CD14-positive monocyte (primary cell): ENCODE data around the gene HAUS2. TPM values are rescaled to one million over a fixed set of nuclear protein-coding genes. Genes with fewer than 3 reads are reported as not detected.

Experiments used
- DNase-seq, 3 donors: peaks; one replicate each; pipeline ENCODE4 v3.0.0-alpha.2; 2011 to 2022
- H2AFZ ChIP-seq: 2 replicates; pipeline ENCODE4 v1.6.0; 2012; ENCODE audit warnings: mild to moderate bottlenecking, low read depth, low read length, inconsistent platforms; ENCODE audit not compliant: insufficient read depth, poor library complexity, severe bottlenecking
- H3K27ac ChIP-seq, 2 donors: 1 replicate in 1 of 2; 2 replicates in 1 of 2; pipeline ENCODE4 v1.5.1; 2012 to 2013; ENCODE audit warnings: low read length in 2 of 2, control low read depth in 1 of 2, inconsistent platforms in 1 of 2, low read depth in 1 of 2, mild to moderate bottlenecking in 1 of 2
- H3K27me3 ChIP-seq, 2 donors: one replicate each; pipeline versions ENCODE4 v1.6.0 to v1.6.1; 2011 to 2013; ENCODE audit warnings: low read length in 2 of 2; ENCODE audit not compliant: control insufficient read depth in 2 of 2, insufficient read depth in 2 of 2
- H3K36me3 ChIP-seq, 2 donors: replicated peaks in 1 of 2; 1 replicate in 1 of 2; 2 replicates in 1 of 2; pipeline versions ENCODE4 v1.5.1 to v1.6.1; 2012 to 2013; ENCODE audit warnings: low read length in 2 of 2, control low read depth in 1 of 2, inconsistent platforms in 1 of 2, mild to moderate bottlenecking in 1 of 2; ENCODE audit not compliant: insufficient read depth in 2 of 2, control insufficient read depth in 1 of 2
- H3K4me1 ChIP-seq, 2 donors: 1 replicate in 1 of 2; 2 replicates in 1 of 2; pipeline versions ENCODE4 v1.5.1 to v1.6.1; 2012 to 2013; ENCODE audit warnings: low read length in 2 of 2, control low read depth in 1 of 2, inconsistent platforms in 1 of 2, mild to moderate bottlenecking in 1 of 2, moderate library complexity in 1 of 2; ENCODE audit not compliant: insufficient read depth in 2 of 2, control insufficient read depth in 1 of 2
- H3K4me2 ChIP-seq: replicated peaks from 2 replicates; pipeline ENCODE3; 2012; ENCODE audit warnings: low read length, moderate library complexity, mild to moderate bottlenecking; ENCODE audit not compliant: poor library complexity, severe bottlenecking; ENCODE audit errors: extremely low read depth
- H3K4me3 ChIP-seq, 3 experiments: fragments of 200-600 bp in 1 of 3; sonication (generic) in 1 of 3; replicated peaks in 1 of 3; 1 replicate in 2 of 3; 2 replicates in 1 of 3; pipeline ENCODE4 v1.5.1; 2011 to 2013; ENCODE audit warnings: low read length in 3 of 3, mild to moderate bottlenecking in 3 of 3, control low read depth in 2 of 3, low read depth in 2 of 3, inconsistent platforms in 1 of 3, moderate library complexity in 1 of 3
- H3K79me2 ChIP-seq: 2 replicates; pipeline ENCODE4 v1.6.0; 2012; ENCODE audit warnings: mild to moderate bottlenecking, control low read depth, inconsistent platforms, low read length, moderate library complexity; ENCODE audit not compliant: insufficient read depth
- H3K9ac ChIP-seq: 2 replicates; pipeline ENCODE4 v1.6.0; 2017; ENCODE audit warnings: low read length, mild to moderate bottlenecking; ENCODE audit not compliant: insufficient read depth, poor library complexity, severe bottlenecking
- H3K9me3 ChIP-seq, 2 donors: replicated peaks in 1 of 2; 1 replicate in 1 of 2; 2 replicates in 1 of 2; pipeline versions ENCODE4 v1.5.1 to v1.6.1; 2012 to 2013; ENCODE audit warnings: low read length in 2 of 2, control low read depth in 1 of 2; ENCODE audit not compliant: control insufficient read depth in 1 of 2, insufficient read depth in 1 of 2
- H4K20me1 ChIP-seq: 2 replicates; pipeline ENCODE4 v1.6.0; 2012; ENCODE audit warnings: mild to moderate bottlenecking, low read length, control low read depth, moderate library complexity; ENCODE audit not compliant: insufficient read depth
- H3K27ac Mint-ChIP-seq, 7 donors: one replicate each; pipeline ENCODE4 v1.8.0; 2020; ENCODE audit warnings: mild to moderate bottlenecking in 7 of 7, mixed read lengths in 7 of 7, moderate library complexity in 6 of 7, inconsistent platforms in 2 of 7
- H3K27me3 Mint-ChIP-seq, 3 donors: one replicate each; pipeline ENCODE4 v1.8.0; 2021 to 2022; ENCODE audit warnings: low read depth in 3 of 3, mild to moderate bottlenecking in 3 of 3, mixed read lengths in 3 of 3, moderate library complexity in 3 of 3, inconsistent platforms in 1 of 3
- H3K36me3 Mint-ChIP-seq, 2 donors: one replicate each; pipeline ENCODE4 v1.8.0; 2020; ENCODE audit warnings: mixed read lengths in 2 of 2, inconsistent platforms in 1 of 2, mild to moderate bottlenecking in 1 of 2
- H3K4me1 Mint-ChIP-seq: one replicate; pipeline ENCODE4 v1.8.0; 2020; ENCODE audit warnings: mild to moderate bottlenecking, mixed read lengths
- H3K4me3 Mint-ChIP-seq, 2 donors: one replicate each; pipeline ENCODE4 v1.8.0; 2020; ENCODE audit warnings: mild to moderate bottlenecking in 2 of 2, mixed read lengths in 2 of 2, moderate library complexity in 1 of 2
- H3K9me3 Mint-ChIP-seq, 7 donors: one replicate each; pipeline ENCODE4 v1.8.0; 2020 to 2022; ENCODE audit warnings: mixed read lengths in 7 of 7, mild to moderate bottlenecking in 6 of 7, moderate library complexity in 6 of 7, inconsistent platforms in 2 of 7
- WGBS: methylation state at CpG from one replicate; pipeline ENCODE4 v1.1.5; 2013; ENCODE audit warnings: missing lambda C conversion rate; ENCODE audit not compliant: insufficient coverage; 5-methylcytosine and 5-hydroxymethylcytosine counted together
- intact Hi-C, 2 donors: fragments of 100-400 bp; cut with micrococcal nuclease; formaldehyde crosslinking; loops; one replicate each; pipeline versions ENCODE4 v1.15.0 to v1.15.1; 2023
- polyA plus RNA-seq, 3 donors: library from polyadenylated mRNA; depleted of rRNA in 1 of 3; unstranded in 2 of 3; stranded (reverse) in 1 of 3; fragments of 300-500 nt in 2 of 3; fragments of >200 nt in 1 of 3; fragmentation: Illumina TruSeq in 2 of 3; gene quantifications; 1 replicate in 2 of 3; 2 replicates in 1 of 3; pipeline ENCODE4 v1.2.3, GENCODE V29; 2012 to 2021
- TF ChIP-seq, protein P1 (sequence below): fragments of 200-600 bp; IDR thresholded peaks from one replicate; pipeline ENCODE4 v1.8.0; 2022; ENCODE audit warnings: antibody characterized with exemption, mild to moderate bottlenecking

HAUS2 gene
- polyA plus RNA-seq, 3 donors: 12.5 to 22.0 (median 15.9) TPM

DNA sequence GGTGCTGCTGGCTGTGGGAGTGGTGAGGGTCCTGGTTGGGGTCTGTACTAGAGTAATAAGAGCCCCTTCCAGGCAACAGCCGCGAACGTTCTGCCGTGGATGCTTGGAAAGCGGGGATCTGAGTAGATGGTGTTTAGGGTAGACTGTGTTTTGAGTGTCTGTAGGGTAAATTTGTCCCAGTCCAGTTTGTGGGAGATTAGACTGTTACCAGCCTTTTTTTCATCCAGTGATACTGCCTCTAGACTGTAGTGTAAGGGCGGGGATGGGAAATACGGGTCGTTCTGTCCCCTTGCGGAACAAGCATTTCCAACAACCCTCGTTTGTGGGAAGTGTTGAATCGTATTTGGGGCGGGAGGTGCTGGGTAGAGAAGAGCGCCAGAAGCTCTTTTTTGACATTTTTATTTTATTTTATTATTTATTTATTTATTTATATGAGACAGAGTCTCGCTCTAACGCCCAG is 424 bp downstream of the HAUS2 start:
- H2AFZ ChIP-seq: peak overlapping the region; percentile 82
- peaks cover 0 to 3% (median 0%) of the 10 kb centered on the region in 3 donors for H3K27me3 Mint-ChIP-seq
- H4K20me1 ChIP-seq: no peaks in the 10 kb centered on the region
- WGBS: 0% methylated on average over 5 of the region's 15 CpGs
- peaks cover 0 to 2% (median 0%) of the 10 kb centered on the region in 7 donors for H3K9me3 Mint-ChIP-seq
- peaks cover 59% of the 10 kb centered on the region for H3K4me1 Mint-ChIP-seq
- peaks cover 0 to 3% of the 10 kb centered on the region in 2 donors for H3K36me3 ChIP-seq
- peak overlapping the region; percentile 98 to 99 for H3K4me3 Mint-ChIP-seq
- H3K9ac ChIP-seq: peak overlapping the region; percentile 82
- H3K27ac Mint-ChIP-seq: peak overlapping the region; percentile 93 to 99 (median 96)
- intact Hi-C loops: loop anchor here (2.0 kb wide), 1 partner anchor 54 kb away; the partner anchor contains the start of gene SNAP23 (in 2 of the 2)
- peak overlapping the region; percentile 86 to 95 for H3K27ac ChIP-seq
- peaks cover 40 to 65% of the 10 kb centered on the region in 2 donors for H3K4me1 ChIP-seq
- peak; percentile 46 to 58 (median 51) for DNase-seq
- H3K27me3 ChIP-seq: no peaks in the 10 kb centered on the region
- H3K4me2 ChIP-seq: peak overlapping the region; percentile 95
- peaks cover 4 to 15% of the 10 kb centered on the region in 2 donors for H3K36me3 Mint-ChIP-seq
- H3K79me2 ChIP-seq: peaks cover 79% of the 10 kb centered on the region
- H3K9me3 ChIP-seq: no peaks in the 10 kb centered on the region
- peak overlapping the region; percentile 59 to 99 (median 82) for H3K4me3 ChIP-seq
- TF ChIP-seq, protein P1, sequence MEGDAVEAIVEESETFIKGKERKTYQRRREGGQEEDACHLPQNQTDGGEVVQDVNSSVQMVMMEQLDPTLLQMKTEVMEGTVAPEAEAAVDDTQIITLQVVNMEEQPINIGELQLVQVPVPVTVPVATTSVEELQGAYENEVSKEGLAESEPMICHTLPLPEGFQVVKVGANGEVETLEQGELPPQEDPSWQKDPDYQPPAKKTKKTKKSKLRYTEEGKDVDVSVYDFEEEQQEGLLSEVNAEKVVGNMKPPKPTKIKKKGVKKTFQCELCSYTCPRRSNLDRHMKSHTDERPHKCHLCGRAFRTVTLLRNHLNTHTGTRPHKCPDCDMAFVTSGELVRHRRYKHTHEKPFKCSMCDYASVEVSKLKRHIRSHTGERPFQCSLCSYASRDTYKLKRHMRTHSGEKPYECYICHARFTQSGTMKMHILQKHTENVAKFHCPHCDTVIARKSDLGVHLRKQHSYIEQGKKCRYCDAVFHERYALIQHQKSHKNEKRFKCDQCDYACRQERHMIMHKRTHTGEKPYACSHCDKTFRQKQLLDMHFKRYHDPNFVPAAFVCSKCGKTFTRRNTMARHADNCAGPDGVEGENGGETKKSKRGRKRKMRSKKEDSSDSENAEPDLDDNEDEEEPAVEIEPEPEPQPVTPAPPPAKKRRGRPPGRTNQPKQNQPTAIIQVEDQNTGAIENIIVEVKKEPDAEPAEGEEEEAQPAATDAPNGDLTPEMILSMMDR: no peak

DNA sequence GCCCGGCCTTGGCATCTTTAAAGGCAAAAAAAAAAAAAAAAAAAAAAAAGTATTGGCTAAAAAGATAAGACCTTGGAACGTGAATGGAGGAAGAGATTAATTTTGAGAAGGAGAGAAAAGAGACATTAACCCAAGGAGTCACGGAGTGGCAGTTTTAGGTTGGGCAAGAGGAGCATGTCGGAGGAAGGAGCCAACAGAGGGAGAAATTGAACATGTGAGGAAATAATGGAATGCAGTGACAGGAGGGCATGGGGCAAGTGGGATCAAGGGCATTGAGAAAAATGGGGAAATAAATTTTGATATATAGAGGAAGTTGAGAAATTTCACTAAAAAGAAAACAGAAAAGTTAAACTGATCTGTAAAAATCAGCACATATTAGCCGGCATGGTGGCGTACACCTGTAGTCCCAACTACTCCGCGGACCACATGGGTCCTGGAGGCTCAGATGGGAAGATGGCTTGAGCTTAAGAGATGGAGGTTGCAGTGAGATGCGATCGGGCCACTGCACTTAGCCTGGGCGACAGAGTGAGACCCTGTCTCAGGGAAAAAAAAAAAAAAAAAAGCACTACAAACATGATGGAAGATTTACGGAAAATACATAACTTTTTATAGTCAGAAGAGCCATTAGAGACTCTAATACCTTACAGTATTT is 1.2 kb downstream of the HAUS2 start:
- peak overlapping the region; percentile 86 to 95 for H3K27ac ChIP-seq
- peaks cover 0 to 4% (median 0%) of the 10 kb centered on the region in 3 donors for H3K27me3 Mint-ChIP-seq
- peaks cover 87% of the 10 kb centered on the region for H3K79me2 ChIP-seq
- H4K20me1 ChIP-seq: no peaks in the 10 kb centered on the region
- peaks cover 32 to 57% of the 10 kb centered on the region in 2 donors for H3K4me1 ChIP-seq
- peak overlapping the region; percentile 80 to 99 (median 96) for H3K27ac Mint-ChIP-seq
- peak overlapping the region; percentile 82 for H2AFZ ChIP-seq
- H3K9me3 ChIP-seq: no peaks in the 10 kb centered on the region
- H3K4me1 Mint-ChIP-seq: peaks cover 57% of the 10 kb centered on the region
- H3K4me2 ChIP-seq: peak overlapping the region; percentile 95
- no peaks in the 10 kb centered on the region for H3K27me3 ChIP-seq
- H3K9me3 Mint-ChIP-seq: peaks cover 0 to 2% (median 0%) of the 10 kb centered on the region in 7 donors
- peaks cover 4 to 18% of the 10 kb centered on the region in 2 donors for H3K36me3 Mint-ChIP-seq
- H3K9ac ChIP-seq: peak overlapping the region; percentile 19
- TF ChIP-seq, protein P1: no peak
- 33% methylated on average over 6 of the region's 12 CpGs for WGBS
- H3K4me3 Mint-ChIP-seq: peak overlapping the region; percentile 90 to 98
- DNase-seq: peak; percentile 23 to 73 (median 69)
- no peaks in the 10 kb centered on the region for H3K36me3 ChIP-seq
- peak overlapping the region; percentile 59 to 99 (median 82) for H3K4me3 ChIP-seq
- intact Hi-C loops: loop anchor here (2.0 kb wide), 1 partner anchor 55 kb away; the partner anchor contains the start of gene SNAP23 (in 2 of the 2)
